Left lung (tissue), 10 donors: ENCODE data around the gene ANGPTL2. TPM values are rescaled to one million over a fixed set of nuclear protein-coding genes. Genes with fewer than 3 reads are reported as not detected.
A peak's percentile ranks its signal among the peaks of the same experiment; 100 is the strongest.

Experiments used
- ATAC-seq: fragments of 200-7000 bp; cut with Tn5 transposase; one replicate; pipeline ENCODE4 v1.9.1; 2020; ENCODE audit warnings: moderate library complexity
- DNase-seq, 4 donors: peaks; one replicate each; pipeline ENCODE4 v3.0.0-alpha.2; 2013 to 2020
- H3K27ac ChIP-seq, 2 donors: fragments of 200-600 bp; sonication (generic) in 1 of 2; one replicate each; pipeline versions ENCODE4 v1.5.0 to v1.8.0; 2020 to 2021
- H3K27me3 ChIP-seq, 2 donors: fragments of 200-600 bp; sonication (generic) in 1 of 2; one replicate each; pipeline versions ENCODE4 v1.5.0 to v1.8.0; 2020 to 2021
- H3K36me3 ChIP-seq, 2 donors: fragments of 200-600 bp; sonication (generic) in 1 of 2; one replicate each; pipeline versions ENCODE4 v1.5.0 to v1.8.0; 2020 to 2021
- H3K4me1 ChIP-seq, 2 donors: fragments of 200-600 bp; one replicate each; pipeline ENCODE4 v1.8.0; 2021
- H3K4me3 ChIP-seq, 2 donors: fragments of 200-600 bp; sonication (generic) in 1 of 2; one replicate each; pipeline versions ENCODE4 v1.5.0 to v1.8.0; 2020 to 2021; ENCODE audit warnings: mild to moderate bottlenecking in 1 of 2
- H3K9me3 ChIP-seq, 2 donors: fragments of 200-600 bp; sonication (generic) in 1 of 2; one replicate each; pipeline versions ENCODE4 v1.5.0 to v1.8.0; 2020 to 2021
- CTCF ChIP-seq, 2 donors: fragments of 200-600 bp; sonication (generic) in 1 of 2; IDR thresholded peaks; one replicate each; pipeline versions ENCODE4 v1.5.0 to v1.8.0; 2021; ENCODE audit warnings: antibody characterized with exemption in 2 of 2
- intact Hi-C, 2 donors: fragments of 100-400 bp; cut with DNase I; formaldehyde crosslinking; loops; one replicate each; pipeline versions ENCODE4 v1.11.2 to v1.14.2; 2022
- polyA plus RNA-seq, 6 donors: library from polyadenylated mRNA; unstranded; fragments of 120-200 nt; gene quantifications; one replicate each; pipeline ENCODE4 v1.2.1, GENCODE V29; 2013; ENCODE audit not compliant: insufficient read length in 6 of 6
- total RNA-seq, 2 donors: library from RNA; stranded (reverse); fragmentation: NEBNext Ultra II Directional; extraction: Animal tissue kit (Norgen Biotek cat#: 25700); gene quantifications; one replicate each; pipeline ENCODE4 v1.2.1, GENCODE V29; 2021
- donor health status: DM: no; HTN: yes; CAD: no.
- donor health status: DM: no; HTN: no; CAD: no.

Gene ANGPTL2
- total and polyA plus RNA-seq, 8 donors = 22.7 to 34.7 (median 30.1) TPM

- DNase-seq (no peak), ATAC-seq (no peak)
- H3K27ac ChIP-seq = no peak overlapping the region
- H3K27me3 ChIP-seq = no peaks in the 10 kb centered on the region
- H3K36me3 ChIP-seq = no peaks in the 10 kb centered on the region
- no peak overlapping the region for H3K4me3 ChIP-seq
- intact Hi-C loops = no loop called here
- TF ChIP-seq CTCF (IDR thresholded peaks at IDR 0.05) = no peak
- peaks cover 0 to 12% of the 10 kb centered on the region in 2 donors for H3K4me1 ChIP-seq
- H3K9me3 ChIP-seq = no peaks in the 10 kb centered on the region
Measured at GRCh38 chr9:127161081-127161624, 38.7 kb upstream of the ANGPTL2 start.

- no peak for TF ChIP-seq CTCF (IDR thresholded peaks at IDR 0.05)
- Histone ChIP-seq H3K27me3 (no peaks in the 10 kb centered on the region), H3K4me1 (peaks cover 0 to 12% of the 10 kb centered on the region in 2 donors), H3K9me3 (no peaks in the 10 kb centered on the region), H3K27ac (no peak overlapping the region), H3K36me3 (no peaks in the 10 kb centered on the region), H3K4me3 (no peak overlapping the region)
- intact Hi-C loops = no loop called here
- no peak for DNase-seq
- ATAC-seq = no peak
Measured at GRCh38 chr9:127159949-127160610, 37.6 kb upstream of the ANGPTL2 start.

- DNase-seq (no peak), ATAC-seq (no peak)
- Histone ChIP-seq H3K36me3 (no peaks in the 10 kb centered on the region), H3K27ac (no peak overlapping the region), H3K9me3 (no peaks in the 10 kb centered on the region), H3K4me3 (no peak overlapping the region), H3K4me1 (peaks cover 1 to 12% of the 10 kb centered on the region in 2 donors), H3K27me3 (no peaks in the 10 kb centered on the region)
- intact Hi-C loops = no loop called here
- no peak for TF ChIP-seq CTCF (IDR thresholded peaks at IDR 0.05)
Measured at GRCh38 chr9:127159325-127159801, 36.9 kb upstream of the ANGPTL2 start.

DNA sequence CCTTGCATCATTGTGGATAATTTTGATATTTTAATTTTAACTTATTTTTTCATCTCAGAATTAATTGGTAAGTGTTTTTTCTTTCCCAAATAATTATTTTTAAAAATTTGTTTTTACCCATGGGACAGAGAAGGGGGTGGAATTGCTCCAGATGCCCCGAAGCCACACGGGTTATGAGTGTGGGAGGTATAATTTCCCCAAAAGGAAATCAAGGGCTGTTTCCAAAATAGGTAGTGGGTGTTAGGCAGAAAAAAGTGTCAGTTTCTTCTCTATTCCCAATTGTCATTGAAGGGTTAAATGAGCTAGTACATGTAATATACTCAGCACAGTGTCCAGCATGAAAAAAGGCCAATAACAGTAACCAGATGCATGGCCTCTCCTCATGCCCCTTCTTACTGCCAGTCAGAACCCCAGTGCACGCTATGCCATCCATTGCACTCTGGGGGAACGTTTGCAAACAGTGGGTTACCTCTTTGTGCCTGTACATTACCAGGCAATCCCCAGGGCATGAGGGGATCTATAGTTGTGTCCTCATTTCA lies 36.4 kb upstream of the ANGPTL2 start:
- H3K4me1 ChIP-seq = peaks cover 6 to 12% of the 10 kb centered on the region in 2 donors
- ATAC-seq = no peak
- no peaks in the 10 kb centered on the region for H3K36me3 ChIP-seq
- H3K9me3 ChIP-seq = no peaks in the 10 kb centered on the region
- no peaks in the 10 kb centered on the region for H3K27me3 ChIP-seq
- intact Hi-C loops = no loop called here
- no peak for DNase-seq
- no peak overlapping the region for H3K27ac ChIP-seq
- no peak for TF ChIP-seq CTCF (IDR thresholded peaks at IDR 0.05)
- no peak overlapping the region for H3K4me3 ChIP-seq

- intact Hi-C loops = no loop called here
- no peak for TF ChIP-seq CTCF (IDR thresholded peaks at IDR 0.05)
- ATAC-seq (no peak), DNase-seq (no peak)
- H3K27me3 ChIP-seq = no peaks in the 10 kb centered on the region
- no peak overlapping the region for H3K4me3 ChIP-seq
- no peaks in the 10 kb centered on the region for H3K36me3 ChIP-seq
- H3K9me3 ChIP-seq = no peaks in the 10 kb centered on the region
- peaks cover 0 to 6% of the 10 kb centered on the region in 2 donors for H3K4me1 ChIP-seq
- H3K27ac ChIP-seq = peak overlapping the region in 1 of 2 donors; percentile 37
Measured at GRCh38 chr9:127155314-127155960, 33.0 kb upstream of the ANGPTL2 start.
